GM12878 (cell line): ENCODE measurements around the gene CADM2. TPM values are rescaled to one million over a fixed set of nuclear protein-coding genes. Genes with fewer than 3 reads are reported as not detected.

Experiments
- ATAC-seq: fragments of 200-7000 bp; cut with Tn5 transposase; 3 replicates; pipeline ENCODE4 v1.9.1; 2020; ENCODE audit warnings: mild to moderate bottlenecking, moderate library complexity
- BruUV-seq: library from RNA; stranded (reverse); fragments of 400-500 nt; replicated peaks from 2 replicates; lab custom pipeline; 2021; lab: Mats Ljungman, UMichigan
- CTCF ChIA-PET: fragments of 300-600 bp; sonication (Branson Sonifier 250); formaldehyde crosslinking; extraction: SDS; loops from one replicate; lab custom pipeline; 2021; ENCODE audit warnings: inconsistent platforms; lab: Yijun Ruan, JAX
- POLR2A ChIA-PET: fragments of 350-600 bp; formaldehyde crosslinking; extraction: SDS; loops from one replicate; lab custom pipeline; 2021; ENCODE audit warnings: inconsistent platforms; lab: Charles Lee
- RAD21 ChIA-PET: fragments of 300-600 bp; sonication (Branson Sonifier 250); formaldehyde crosslinking; loops from one replicate; lab custom pipeline; 2023; ENCODE audit warnings: antibody characterized with exemption; ENCODE audit not compliant: unreplicated experiment; lab: Charles Lee
- SMC1A ChIA-PET: fragments of 300-600 bp; sonication (Branson Sonifier 250); formaldehyde crosslinking; loops from one replicate; lab custom pipeline; 2023; ENCODE audit not compliant: unreplicated experiment, uncharacterized antibody; lab: Charles Lee
- DNase-seq: peaks from one replicate; pipeline ENCODE4 v3.0.0-alpha.2; 2011; ENCODE audit warnings: low read depth, low spot score
- FAIRE-seq: peaks from 3 replicates; lab custom pipeline; 2011; peaks lifted over from hg19 to GRCh38; lab: Jason Lieb, UNC
- H2AFZ ChIP-seq: 2 replicates; pipeline ENCODE4 v1.6.0; 2011; ENCODE audit warnings: low read depth, low read length, control low read depth; ENCODE audit not compliant: control insufficient read depth
- H3K27ac ChIP-seq: 2 replicates; pipeline ENCODE4 v1.5.1; 2011; ENCODE audit warnings: control low read depth; ENCODE audit not compliant: control insufficient read depth, insufficient read depth
- H3K27me3 ChIP-seq, 2 experiments: replicated peaks in 1 of 2; 2 replicates each; pipeline versions ENCODE4 v1.6.0 to v1.6.1; 2011; ENCODE audit warnings: low read length in 1 of 2; ENCODE audit not compliant: control insufficient read depth in 2 of 2, insufficient read depth in 2 of 2
- H3K36me3 ChIP-seq, 2 experiments: 2 replicates each; pipeline ENCODE4 v1.5.1; 2011; ENCODE audit warnings: low read length in 1 of 2; ENCODE audit not compliant: control insufficient read depth in 2 of 2, insufficient read depth in 2 of 2
- H3K4me1 ChIP-seq: 2 replicates; pipeline ENCODE4 v1.6.1; 2011; ENCODE audit warnings: mild to moderate bottlenecking, low read length, moderate library complexity, mixed read lengths; ENCODE audit not compliant: control insufficient read depth, insufficient read depth
- H3K4me2 ChIP-seq: 2 replicates; pipeline ENCODE4 v1.6.0; 2011; ENCODE audit warnings: control low read depth; ENCODE audit not compliant: control insufficient read depth, insufficient read depth
- H3K4me3 ChIP-seq: fragments of 200-600 bp; sonication (generic); 2 replicates; pipeline ENCODE4 v1.5.1; 2016
- H3K79me2 ChIP-seq: 2 replicates; pipeline ENCODE4 v1.6.0; 2011; ENCODE audit warnings: low read length; ENCODE audit not compliant: control insufficient read depth, insufficient read depth
- H3K9ac ChIP-seq: 2 replicates; pipeline ENCODE4 v1.8.0; 2011; ENCODE audit warnings: low read length, control low read depth, mixed read lengths; ENCODE audit not compliant: control insufficient read depth, insufficient read depth
- H3K9me3 ChIP-seq: replicated peaks from 3 replicates; pipeline ENCODE4 v1.5.1; 2011; ENCODE audit warnings: mild to moderate bottlenecking, low read length; ENCODE audit not compliant: control insufficient read depth, insufficient read depth
- H4K20me1 ChIP-seq: 2 replicates; pipeline ENCODE4 v1.6.0; 2011; ENCODE audit not compliant: control insufficient read depth, insufficient read depth
- BACH1 ChIP-seq: fragments of 450-650 bp; IDR thresholded peaks from 2 replicates; pipeline ENCODE4 v1.6.1; 2017; ENCODE audit warnings: mild to moderate bottlenecking, borderline replicate concordance
- FOXK2 ChIP-seq: fragments of 450-650 bp; IDR thresholded peaks from 2 replicates; pipeline ENCODE4 v1.6.1; 2017; ENCODE audit warnings: mild to moderate bottlenecking, moderate library complexity
- HCFC1 ChIP-seq: fragments of 150-350 bp; IDR thresholded peaks from 2 replicates; pipeline ENCODE4 v1.6.1; 2014; ENCODE audit warnings: low read length
- IKZF1 ChIP-seq: fragments of 450-650 bp; conservative IDR thresholded peaks from 2 replicates; pipeline ENCODE4 v1.6.1; 2017; ENCODE audit warnings: antibody characterized with exemption, mild to moderate bottlenecking
- JUNB ChIP-seq: IDR thresholded peaks from 2 replicates; pipeline ENCODE4 v1.6.1; 2016; ENCODE audit warnings: antibody characterized with exemption, mild to moderate bottlenecking
- JUND ChIP-seq: IDR thresholded peaks from 2 replicates; pipeline ENCODE4 v1.6.1; 2012; ENCODE audit warnings: low read depth, mild to moderate bottlenecking, low read length, improper control_type of control experiment, moderate library complexity
- KDM1A ChIP-seq: fragments of 200-600 bp; sonication (generic); IDR thresholded peaks from 2 replicates; pipeline ENCODE4 v1.6.1; 2016; ENCODE audit warnings: borderline replicate concordance
- NFXL1 ChIP-seq: fragments of 450-650 bp; IDR thresholded peaks from 2 replicates; pipeline ENCODE4 v1.6.1; 2017; ENCODE audit warnings: antibody characterized with exemption, mild to moderate bottlenecking, borderline replicate concordance
- PAX8 ChIP-seq: fragments of 450-650 bp; IDR thresholded peaks from 2 replicates; pipeline ENCODE4 v1.6.1; 2017; ENCODE audit warnings: mild to moderate bottlenecking, moderate library complexity
- RAD21 ChIP-seq: IDR thresholded peaks from 2 replicates; pipeline ENCODE4 v1.6.1; 2011; ENCODE audit warnings: mild to moderate bottlenecking, low read depth, low read length, moderate library complexity; ENCODE audit not compliant: insufficient read depth
- RBBP5 ChIP-seq: fragments of 200-600 bp; sonication (generic); conservative IDR thresholded peaks from 2 replicates; pipeline ENCODE4 v1.6.1; 2016
- RELB ChIP-seq: fragments of 450-650 bp; IDR thresholded peaks from 2 replicates; pipeline ENCODE4 v1.6.1; 2017; ENCODE audit warnings: low read depth, mild to moderate bottlenecking, moderate library complexity
- SKIL ChIP-seq: fragments of 450-650 bp; IDR thresholded peaks from 2 replicates; pipeline ENCODE4 v1.6.1; 2017; ENCODE audit warnings: mild to moderate bottlenecking, low read depth, inconsistent platforms; ENCODE audit not compliant: poor library complexity, severe bottlenecking
- SREBF1 ChIP-seq: IDR thresholded peaks from 2 replicates; pipeline ENCODE4 v1.6.1; 2012; ENCODE audit warnings: mild to moderate bottlenecking, low read length
- SRF ChIP-seq, 2 experiments: IDR thresholded peaks; 2 replicates each; pipeline ENCODE4 v1.6.1; 2011; ENCODE audit warnings: low read depth in 2 of 2, low read length in 2 of 2, mild to moderate bottlenecking in 1 of 2, moderate library complexity in 1 of 2
- TAF1 ChIP-seq: IDR thresholded peaks from 2 replicates; pipeline ENCODE4 v1.6.1; 2011; ENCODE audit warnings: mild to moderate bottlenecking, low read depth, low read length, borderline replicate concordance
- TCF3 ChIP-seq: IDR thresholded peaks from 2 replicates; pipeline ENCODE4 v1.6.1; 2012; ENCODE audit warnings: low read depth, mild to moderate bottlenecking, low read length, borderline replicate concordance; ENCODE audit not compliant: insufficient read depth
- YBX1 ChIP-seq: fragments of 450-650 bp; IDR thresholded peaks from 2 replicates; pipeline ENCODE4 v1.6.1; 2016; ENCODE audit warnings: antibody characterized with exemption
- ZZZ3 ChIP-seq: IDR thresholded peaks from 2 replicates; pipeline ENCODE4 v1.6.1; 2011; ENCODE audit warnings: low read depth; ENCODE audit not compliant: control insufficient read depth, insufficient read length
- WGBS: methylation state at CpG from one replicate; pipeline ENCODE4 v1.1.6; 2016; ENCODE audit warnings: low lambda C conversion rate; ENCODE audit not compliant: insufficient replicate concordance, insufficient coverage; ENCODE audit errors: missing lambda C conversion rate; 5-methylcytosine and 5-hydroxymethylcytosine counted together
- in situ Hi-C: fragments of 300-500 bp; cut with MboI; formaldehyde crosslinking; loops from 9 replicates; pipeline ENCODE4 v1.14.3; 2018; ENCODE audit warnings: mixed read lengths
- intact Hi-C: fragments of 100-400 bp; cut with micrococcal nuclease; formaldehyde crosslinking; loops from one replicate; pipeline ENCODE4 v1.14.2; 2022; ENCODE audit not compliant: unreplicated experiment
- polyA plus RNA-seq, 11 experiments: library from polyadenylated mRNA; depleted of rRNA in 4 of 11; unstranded in 6 of 11; stranded (reverse) in 5 of 11; fragments of >200 nt; fragmentation: Nextera tagmentation in 4 of 11; fragmentation: Illumina TruSeq in 1 of 11; extraction: Ambion mirVana in 4 of 11; extraction: Trizol in 1 of 11; gene quantifications; 1 replicate in 1 of 11; 2 replicates in 10 of 11; pipeline versions ENCODE4 v1.2.1 to v1.2.3, GENCODE V29; 2011 to 2016; ENCODE audit warnings: inconsistent platforms in 2 of 11, missing spikeins in 2 of 11, low read depth in 1 of 11
- total RNA-seq, 4 experiments: library from RNA; depleted of rRNA in 3 of 4; stranded (reverse); fragments of >200 nt in 3 of 4; fragmentation: Illumina TruSeq in 1 of 4; extraction: Trizol in 1 of 4; gene quantifications; 2 replicates each; pipeline versions ENCODE4 v1.2.1 to v1.2.3, GENCODE V29; 2013 to 2021

Gene CADM2
- total and polyA plus RNA-seq, 10 of the 15 experiments (the other 5 are each of a cell fraction or from before 2014, with no cell fraction given) = 0.13 TPM; not detected in 9

DNA sequence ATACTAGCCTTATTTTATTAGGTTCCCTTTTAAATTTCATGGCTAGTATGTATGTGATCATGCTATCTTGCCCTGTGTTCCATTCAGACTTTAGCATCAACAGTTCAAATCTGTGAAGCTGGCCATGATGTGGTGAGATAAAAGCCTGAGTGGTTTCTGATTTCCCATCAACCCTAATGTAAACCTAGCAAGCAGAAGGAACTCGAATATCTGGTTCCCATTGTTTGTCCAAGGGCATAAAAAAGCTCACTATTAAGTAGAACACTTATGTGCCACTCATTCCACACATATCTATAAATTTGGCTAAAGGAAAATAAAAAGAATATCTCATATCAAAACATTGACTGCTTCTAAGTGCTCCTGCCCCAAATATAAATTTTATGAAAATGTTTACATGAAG is 311.7 kb downstream of the CADM2 start:
- Histone ChIP-seq H3K9ac (no peak overlapping the region), H3K9me3 (no peaks in the 10 kb centered on the region), H4K20me1 (no peaks in the 10 kb centered on the region), H3K79me2 (no peaks in the 10 kb centered on the region), H3K4me2 (no peak overlapping the region), H3K4me1 (no peaks in the 10 kb centered on the region), H3K27me3 (no peaks in the 10 kb centered on the region), H3K4me3 (no peak overlapping the region), H3K27ac (no peak overlapping the region), H3K36me3 (no peaks in the 10 kb centered on the region), H2AFZ (no peak overlapping the region)
- ATAC-seq (no peak), FAIRE-seq (no peak), DNase-seq (no peak)
- WGBS = 0% methylated on average over 1 of the region's 1 CpG
- TF ChIP-seq JUNB (no peak), HCFC1 (no peak), RAD21 (no peak), SRF (IDR thresholded peaks at IDR 0.05; ENCODE audit: low read depth in 2 of 2, low read length in 2 of 2) (no peak), YBX1 (no peak), RBBP5 (no peak), JUND (no peak), NFXL1 (no peak), PAX8 (no peak), ZZZ3 (no peak), KDM1A (no peak), IKZF1 (no peak), RELB (no peak), FOXK2 (no peak), TAF1 (no peak), TCF3 (no peak), SREBF1 (no peak), SKIL (no peak), BACH1 (no peak)
- in situ Hi-C loops = no loop called here
- intact Hi-C loops = no loop called here
- ChIA-PET POLR2A (no interaction called here), SMC1A (no interaction called here), RAD21 (no interaction called here), CTCF (no interaction called here)
- no TSS peak for BruUV-seq
